NCI-H69 (cell line): Measurements from ENCODE around the gene TMEM38A.

Experiments
- DNase-seq: peaks from one replicate; lab custom pipeline; 2025; lab: John Stamatoyannopoulos, UW

The TMEM38A gene, protein sequence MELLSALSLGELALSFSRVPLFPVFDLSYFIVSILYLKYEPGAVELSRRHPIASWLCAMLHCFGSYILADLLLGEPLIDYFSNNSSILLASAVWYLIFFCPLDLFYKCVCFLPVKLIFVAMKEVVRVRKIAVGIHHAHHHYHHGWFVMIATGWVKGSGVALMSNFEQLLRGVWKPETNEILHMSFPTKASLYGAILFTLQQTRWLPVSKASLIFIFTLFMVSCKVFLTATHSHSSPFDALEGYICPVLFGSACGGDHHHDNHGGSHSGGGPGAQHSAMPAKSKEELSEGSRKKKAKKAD

DNA sequence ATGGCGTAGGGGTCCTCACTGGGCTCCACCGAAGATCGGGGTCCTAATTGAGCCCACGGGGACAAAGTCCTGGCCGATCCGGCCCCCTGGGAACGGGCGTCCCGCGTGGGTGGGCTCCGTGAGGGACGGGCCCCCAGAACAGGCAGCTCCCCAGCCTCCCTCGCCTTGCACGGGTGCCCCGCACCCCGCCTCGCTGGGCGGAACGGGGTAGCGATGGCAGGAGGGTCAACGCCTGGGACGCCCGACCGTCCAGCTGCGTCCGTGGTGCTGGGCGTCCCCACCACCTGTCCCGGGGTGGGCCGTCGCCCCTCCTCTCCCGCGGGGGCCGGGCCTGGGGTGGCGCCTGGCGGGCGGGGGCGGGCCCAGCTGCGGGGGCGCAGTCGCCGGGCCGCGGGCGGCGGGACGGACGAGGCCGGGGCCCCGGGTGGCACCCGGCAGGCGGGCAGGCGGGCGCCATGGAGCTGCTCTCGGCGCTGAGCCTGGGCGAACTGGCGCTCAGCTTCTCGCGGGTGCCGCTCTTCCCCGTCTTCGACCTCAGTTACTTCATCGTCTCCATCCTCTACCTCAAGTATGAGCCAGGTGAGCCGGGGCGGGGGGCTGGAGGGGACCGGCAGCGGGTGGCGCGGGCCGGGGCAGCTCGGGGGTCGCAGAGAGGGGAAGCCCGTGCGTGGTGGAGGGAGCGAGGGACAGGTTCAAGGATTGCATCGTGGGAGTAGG is at the start of gene TMEM38A:
Gene TMEM38A, plus strand, starts transcription at position 377 of the 717 bp plus-strand sequence. Its CDS starts 79 bp downstream, at position 456.
- DNase-seq = peak; percentile 78

DNA sequence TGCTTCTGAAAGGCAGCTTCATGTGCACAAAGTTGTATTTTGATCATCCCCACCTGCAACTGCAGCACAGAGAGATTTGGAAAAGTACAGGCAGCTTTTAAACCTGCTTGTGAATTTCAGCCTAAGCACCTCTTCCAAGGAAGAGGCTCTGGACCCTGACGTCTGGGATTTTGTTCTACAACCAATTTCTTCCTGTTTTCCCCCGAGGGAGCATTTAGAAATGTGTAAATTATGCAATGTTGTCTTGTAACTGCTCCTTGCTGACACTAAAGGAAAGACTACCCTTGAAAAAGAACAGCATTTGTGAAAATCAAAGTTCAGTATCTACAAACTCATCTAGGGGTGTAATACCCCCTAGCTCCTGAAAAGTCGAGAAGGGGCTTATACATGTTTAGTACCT is 48.3 kb upstream of the TMEM38A start:
- DNase-seq = no peak

DNA sequence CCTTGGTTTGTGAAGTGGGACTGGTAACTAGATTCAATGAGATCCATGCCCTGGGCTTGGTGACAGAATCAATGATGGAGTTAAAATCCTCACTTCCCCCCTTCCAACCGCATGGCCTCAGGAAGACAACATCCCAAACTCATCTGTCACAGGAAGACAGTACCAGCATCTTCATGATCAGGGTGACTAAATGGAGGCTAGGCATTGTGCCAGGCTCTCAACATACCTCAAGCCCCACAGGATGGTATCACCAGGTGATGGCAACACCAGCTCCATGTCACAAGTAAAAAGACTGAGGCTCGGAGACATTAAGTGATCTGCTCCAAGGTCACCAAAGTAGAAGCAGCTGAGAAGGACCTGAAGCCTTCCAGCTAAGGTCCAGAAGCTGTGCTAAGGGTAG is 47.1 kb upstream of the TMEM38A start:
- no peak for DNase-seq

DNA sequence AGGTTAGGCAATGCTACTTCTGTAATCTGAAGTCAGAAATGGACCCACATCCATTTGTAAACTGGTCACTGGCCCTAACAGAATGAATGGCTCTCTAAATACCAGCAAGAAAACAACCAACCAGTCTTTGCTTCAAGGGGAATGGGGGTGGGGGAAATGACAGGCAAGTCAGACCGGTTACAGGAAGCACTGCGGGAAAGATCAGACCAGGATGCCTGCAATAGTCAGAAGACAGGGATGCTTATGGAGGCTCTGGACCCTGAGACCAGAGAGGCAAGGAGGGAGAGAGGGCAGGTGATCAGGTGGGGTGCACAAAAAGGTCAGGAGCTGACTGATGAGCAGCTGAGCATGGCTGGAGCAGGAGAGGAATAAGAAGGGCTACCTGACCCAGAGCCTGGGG is 46.0 kb upstream of the TMEM38A start:
- DNase-seq = no peak

DNA sequence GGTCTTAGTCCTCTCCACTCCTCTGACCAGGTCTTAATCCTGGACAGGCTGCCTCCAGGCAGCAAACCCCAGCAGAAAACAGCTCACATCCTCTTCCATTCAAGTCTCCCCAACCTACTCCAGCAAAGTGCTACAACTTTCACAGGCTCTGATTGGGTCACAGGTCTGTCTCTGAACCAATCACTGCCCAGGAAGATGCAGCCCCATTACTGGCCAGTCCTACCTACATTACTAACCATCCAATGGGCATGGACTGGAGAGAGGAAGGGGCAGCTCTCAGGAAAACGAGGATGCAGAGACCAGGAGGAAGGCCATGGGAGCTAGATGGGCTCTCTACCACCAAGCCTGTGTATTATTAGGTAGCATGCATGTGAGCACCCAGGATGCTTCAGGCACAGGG is 45.1 kb upstream of the TMEM38A start:
- DNase-seq = no peak

DNA sequence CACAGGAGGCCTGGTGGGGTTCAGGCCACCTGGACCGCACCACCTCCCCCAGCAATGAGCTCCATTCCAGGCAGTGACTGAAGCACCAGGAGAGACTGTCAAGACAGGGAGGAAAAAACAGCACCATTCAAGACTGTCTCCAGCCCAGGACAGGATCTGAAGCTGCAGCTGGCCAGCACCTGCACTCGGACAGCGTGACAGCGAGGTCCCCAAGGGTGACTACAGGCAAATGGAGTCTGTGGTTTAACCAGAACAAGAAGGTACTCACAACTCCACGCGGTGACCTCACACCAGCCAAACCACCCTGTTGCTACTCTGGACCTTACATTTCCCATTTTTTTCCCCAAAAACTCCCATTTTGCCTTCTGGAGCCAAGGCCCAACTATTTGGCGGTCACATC is 42.7 kb upstream of the TMEM38A start:
- no peak for DNase-seq

DNA sequence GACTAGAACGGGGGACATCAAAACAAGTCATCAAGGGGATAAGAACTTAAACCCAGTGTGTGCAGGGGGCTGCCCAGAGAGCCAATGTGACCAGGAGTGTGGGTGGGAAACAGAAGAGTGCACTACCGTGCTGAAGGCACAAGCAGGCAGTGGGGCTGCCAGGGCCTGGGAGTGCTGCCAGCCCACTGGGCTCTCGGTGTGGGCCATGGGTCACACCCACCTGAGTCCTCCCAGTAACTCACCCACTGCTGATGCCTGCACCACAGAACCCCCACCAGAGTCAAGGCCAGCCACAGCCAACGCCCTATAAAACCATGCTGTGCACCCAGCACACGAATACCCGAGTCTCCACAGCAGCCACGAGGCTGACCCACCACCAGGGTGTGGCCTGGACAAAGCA is 41.5 kb upstream of the TMEM38A start:
- DNase-seq = no peak

DNA sequence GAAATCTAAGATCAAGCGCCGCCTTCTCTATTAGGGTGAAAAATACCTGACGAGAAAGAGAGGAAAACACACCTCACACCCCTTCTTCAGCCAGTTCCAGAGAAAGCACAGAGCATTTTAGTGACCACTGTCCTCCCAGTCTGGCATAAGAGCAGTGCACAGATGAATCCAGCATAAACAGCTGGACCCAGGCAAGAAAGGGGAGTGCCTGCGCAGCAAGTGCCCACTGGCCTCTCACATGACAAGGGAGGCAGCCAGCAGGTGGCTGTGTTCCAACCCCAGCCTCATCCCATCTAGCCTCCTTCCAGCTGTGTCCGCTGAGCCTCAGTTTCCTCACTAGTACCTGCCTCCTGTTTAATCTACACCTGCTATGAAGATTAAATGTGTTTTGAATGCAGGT is 40.9 kb upstream of the TMEM38A start:
- no peak for DNase-seq

DNA sequence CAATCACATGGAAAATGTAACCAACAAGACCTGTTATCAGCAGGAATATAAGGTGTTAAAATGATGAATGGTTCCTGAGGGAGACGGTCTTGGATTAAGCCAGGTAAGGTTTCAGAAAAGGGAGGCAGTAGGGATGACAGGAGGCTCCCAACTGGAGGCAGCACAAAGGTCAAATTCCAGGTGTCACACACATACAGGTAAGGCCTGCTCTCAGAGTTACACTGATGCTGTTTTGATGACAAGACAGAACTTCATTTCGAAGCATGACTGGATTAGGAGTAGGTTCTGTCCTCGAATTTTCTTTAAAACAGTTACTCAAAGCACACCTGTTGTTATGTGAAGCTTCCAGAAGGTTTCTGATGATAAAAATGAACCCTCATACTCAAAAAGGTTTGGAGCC is 40.4 kb upstream of the TMEM38A start:
- peak; percentile 30 for DNase-seq

DNA sequence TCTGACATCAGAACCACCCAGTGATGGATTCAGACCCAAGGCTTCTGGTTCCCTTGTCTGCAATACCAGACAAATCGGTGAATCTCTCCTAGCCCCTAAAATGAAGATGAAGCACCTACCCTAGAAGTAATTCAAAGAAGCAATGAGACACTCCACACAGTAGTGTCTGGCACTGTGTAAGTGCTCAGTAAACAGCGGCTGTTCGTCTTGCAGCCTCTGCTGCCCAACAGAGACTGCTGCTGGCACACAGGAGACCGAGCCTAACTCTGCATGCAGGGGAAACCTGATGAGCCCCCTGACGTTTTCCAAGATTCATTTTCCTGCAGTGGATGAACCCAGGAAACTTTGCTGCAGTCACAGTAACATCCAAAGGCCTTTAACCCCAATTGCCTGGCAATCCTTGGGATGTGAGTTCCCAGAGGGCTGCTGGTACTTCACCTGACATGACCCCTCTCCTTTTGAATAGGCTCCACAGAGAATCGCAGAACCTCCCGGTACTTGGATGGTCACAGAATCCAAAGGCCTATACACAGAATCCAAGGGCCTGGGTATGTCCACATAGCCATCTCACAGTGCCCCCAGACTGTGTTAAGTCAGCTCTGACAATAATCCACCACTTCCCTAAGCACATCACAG is 39.7 kb upstream of the TMEM38A start:
- DNase-seq = no peak

DNA sequence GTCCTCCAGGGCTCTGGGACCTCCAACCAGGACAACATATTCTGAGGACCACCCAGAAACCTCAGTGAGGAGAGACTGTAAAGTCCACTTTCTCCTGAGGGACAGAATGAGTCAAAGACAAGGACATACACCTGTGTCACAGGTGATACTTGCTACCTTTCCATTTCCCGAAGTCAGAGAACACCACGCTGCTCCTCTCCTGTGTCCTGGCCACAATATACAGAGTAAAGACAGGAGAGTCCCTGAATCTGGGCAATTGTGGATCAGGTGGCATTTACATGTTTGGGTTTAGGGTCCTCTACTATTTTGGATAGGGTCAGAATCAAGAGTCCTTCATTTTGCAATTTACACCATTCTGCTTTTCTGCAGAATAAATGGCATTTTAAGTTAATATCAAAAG is 37.9 kb upstream of the TMEM38A start:
- no peak for DNase-seq

DNA sequence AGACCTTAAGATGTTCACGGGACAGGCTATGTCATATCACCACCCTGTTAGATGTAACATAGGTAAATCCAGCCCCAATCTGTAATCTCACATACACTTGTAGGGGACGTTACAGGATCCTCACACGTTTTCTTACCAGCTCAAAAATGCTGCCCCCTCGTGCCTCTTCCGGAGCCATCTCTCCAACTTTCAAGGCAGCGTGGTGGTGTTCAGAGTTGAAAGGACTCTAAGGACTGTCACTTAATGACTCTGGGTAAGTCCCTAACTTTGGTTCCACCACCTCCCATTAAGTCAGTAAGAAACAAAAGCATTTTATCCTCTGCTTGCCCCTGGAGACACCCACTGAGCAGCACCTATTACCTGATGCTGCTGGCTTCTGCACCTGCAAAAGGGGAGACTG is 37.4 kb upstream of the TMEM38A start:
- DNase-seq = no peak

DNA sequence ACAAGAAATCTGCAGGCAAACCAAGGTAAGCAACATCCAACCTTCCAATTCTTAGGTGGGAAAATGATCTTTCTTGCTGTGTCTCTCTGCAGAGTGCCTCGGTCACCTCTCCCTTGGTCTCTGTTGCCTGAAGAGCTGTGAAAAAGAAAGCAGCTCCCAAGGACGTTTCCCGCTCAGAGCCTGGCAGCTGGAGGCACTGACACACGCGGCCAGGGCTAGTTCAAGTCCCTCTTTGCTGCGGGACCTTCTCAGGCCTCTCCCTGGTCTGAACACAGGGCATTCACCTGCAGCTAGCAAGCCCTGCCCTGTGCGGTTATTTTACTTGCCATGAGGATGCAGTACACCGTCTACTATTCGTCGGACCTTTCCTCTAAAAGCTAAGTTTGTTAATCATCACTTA is 36.7 kb upstream of the TMEM38A start:
- DNase-seq = no peak

DNA sequence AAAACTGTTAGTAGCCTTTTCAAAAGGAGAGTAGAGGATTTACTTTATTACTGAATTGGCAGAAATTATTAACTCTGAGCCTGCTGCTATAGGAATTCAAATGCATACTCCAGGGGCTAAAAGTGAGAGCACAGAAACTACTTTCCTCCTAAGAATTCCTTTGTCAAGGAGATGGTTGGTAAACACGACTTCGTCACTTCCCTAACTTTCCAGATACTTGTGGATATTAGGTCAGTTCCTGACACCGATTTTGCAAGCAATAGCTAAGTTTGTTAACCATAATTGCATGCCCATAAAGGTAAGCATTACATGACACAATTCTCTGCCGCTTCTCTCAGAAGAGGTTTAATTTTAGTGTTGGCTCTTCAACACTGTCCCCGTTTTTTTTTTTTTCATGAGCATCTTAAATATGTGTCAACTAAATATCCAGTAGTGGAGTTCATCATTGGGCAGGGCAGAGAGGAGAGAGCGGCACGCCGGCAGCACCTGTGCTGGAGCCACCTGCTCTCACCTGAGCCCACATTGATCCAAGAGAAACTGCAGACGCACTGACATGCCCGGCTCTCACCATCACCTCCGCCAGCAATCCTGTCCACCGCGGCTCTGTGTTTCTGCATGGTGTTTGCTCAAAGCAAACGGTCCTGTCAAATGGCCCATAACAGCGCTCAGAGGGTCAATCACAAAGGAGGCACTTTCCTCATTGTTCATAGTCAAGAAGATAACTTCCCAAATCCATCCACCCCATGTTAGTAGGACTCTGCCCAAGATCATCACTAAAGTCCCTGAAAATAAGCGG is 35.6 kb upstream of the TMEM38A start:
- no peak for DNase-seq

DNA sequence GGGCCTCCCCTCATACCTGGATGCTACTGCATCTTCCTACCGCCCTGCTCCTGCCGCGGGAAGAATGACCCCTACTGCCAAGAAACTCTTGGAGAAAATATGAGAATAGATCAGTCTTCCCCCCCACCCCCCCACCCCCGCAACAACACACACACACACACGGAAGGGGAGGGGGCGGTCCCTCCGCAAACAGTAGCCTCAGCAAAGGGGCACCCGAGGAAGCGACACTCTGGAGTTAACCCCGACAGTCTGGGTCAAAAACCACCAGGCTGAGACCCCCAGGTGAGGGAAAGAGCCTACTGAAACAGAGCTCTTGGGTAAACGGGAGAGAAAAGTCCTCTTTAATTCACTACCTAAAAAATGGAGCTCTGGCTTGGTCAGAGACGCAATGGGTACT is 34.1 kb upstream of the TMEM38A start:
- no peak for DNase-seq

DNA sequence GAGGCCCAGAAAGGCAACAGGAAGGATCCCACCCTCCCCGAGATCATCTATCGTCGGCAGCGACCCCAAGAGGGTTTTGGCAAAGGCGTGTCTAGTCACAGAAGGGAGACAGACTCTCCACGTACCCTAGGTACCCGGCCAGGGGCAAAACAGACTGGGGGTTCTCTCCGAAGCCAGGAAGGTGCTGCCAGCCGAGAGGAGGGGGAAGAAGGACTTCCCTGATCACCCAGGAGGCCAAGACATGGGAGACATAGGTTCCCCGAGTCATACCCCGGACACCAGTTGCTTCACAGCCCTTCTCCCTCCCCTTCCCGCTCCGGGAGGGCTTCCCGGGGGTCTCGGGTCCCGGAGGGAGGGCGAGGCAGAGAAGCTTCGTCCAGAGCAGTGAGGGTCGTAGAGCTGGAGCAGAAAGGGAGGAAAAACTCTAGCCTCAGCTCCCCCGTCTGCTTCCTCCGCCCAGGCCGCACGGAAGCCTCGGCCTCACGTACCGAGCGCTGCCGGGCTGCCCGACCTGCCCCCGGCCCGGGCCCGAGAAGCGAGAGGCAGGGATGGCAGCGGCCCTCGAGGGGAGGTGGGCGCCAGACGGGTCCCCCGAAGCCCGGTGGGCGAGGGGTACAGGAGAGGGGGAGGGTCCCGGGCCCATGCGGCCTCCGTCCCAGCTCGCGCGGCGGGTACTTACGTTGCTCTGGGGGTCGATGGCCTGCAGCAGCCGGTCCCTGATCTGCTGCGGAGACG is 33.6 kb upstream of the TMEM38A start:
- DNase-seq = peak; percentile 28

DNA sequence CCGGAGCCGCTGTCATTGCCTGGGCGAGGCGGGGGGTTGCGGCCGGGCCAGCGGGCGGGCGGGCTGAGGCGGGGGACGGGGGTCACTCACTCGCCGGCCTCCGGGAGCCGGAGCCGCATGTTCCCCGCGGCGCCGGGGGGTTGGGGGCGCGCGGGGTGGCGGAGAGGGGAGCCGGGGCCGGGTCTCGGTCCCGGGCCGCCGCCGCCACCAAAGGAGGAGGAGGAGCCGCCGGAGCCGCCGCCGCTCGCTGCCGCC is 33.1 kb upstream of the TMEM38A start:
- DNase-seq = no peak

DNA sequence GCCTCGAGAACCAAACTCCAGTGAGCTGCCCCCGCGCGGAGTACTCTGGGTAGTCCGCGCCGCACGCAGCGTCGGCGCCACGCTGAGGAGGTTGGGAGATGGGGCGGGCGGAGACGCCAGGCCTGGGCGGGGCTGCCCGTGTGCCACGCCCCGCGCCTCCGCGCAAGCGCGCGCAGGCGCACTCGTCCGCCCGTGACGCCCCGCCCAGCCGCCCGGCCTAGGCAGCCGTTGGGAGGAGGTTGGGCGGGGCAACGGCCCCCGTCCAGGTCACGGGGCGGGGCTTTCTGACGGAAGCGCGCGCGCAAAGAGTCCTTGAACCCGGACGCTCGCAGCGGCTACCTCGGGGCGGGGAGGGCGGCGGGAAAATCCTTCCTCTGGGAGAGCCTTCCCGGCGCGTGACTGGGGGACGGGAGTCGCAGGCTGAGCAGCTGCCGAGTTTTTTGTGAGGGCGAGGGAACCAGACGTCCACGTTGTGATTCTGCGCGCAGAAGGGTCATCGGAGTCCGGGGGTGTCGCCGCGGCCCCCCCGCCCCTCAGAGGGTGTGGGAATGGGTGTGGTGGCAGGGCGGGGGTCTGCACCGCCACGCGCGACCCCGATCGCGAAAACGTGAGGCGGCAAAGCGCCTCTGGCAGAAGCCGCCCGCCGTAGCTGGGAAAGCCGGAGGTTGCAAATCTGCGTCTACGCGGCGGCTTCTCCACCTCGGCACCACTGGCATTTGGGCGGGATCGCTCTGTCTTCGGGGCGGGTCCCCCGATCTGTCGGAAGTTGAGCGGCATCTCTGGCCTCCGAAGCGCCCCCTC is 32.6 kb upstream of the TMEM38A start, which contains the start of gene MED26:
Gene MED26, minus strand, starts transcription at position 22 of the 801 bp plus-strand sequence. CDS start 261 bp downstream, outside the sequence.
- peak; percentile 100 for DNase-seq

DNA sequence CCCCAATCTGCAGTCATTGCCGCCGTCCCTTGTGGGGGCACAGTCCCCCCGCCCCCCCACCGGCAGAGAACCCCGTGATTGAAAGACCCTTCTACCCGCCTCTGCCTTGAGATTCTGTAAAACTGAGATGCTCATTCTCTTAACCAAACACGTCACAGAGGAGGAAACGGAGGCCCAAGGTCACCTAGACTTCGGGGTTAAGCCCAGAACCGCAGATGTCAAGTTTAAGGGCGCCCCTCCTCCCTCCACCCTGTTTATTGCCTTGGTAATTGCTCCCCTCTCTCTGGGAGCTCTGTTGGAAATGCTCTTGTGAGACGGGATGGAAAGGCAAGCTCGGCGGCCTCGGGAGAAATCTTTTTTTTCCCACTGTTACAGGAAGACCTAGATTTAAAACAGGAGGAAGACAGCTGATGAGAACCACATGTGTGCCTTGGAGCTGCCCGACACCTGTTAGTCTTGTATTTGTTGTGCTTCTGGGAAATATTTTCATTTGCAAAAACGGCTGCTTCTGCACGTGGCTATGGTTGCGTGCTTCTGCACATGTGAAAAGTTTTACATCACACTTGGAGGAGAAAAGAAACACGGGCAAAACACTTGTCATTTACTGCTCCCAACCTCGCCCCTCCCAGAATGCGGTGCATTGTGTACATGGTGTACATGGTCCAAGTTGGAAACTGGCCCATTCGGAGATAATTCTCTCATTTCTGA is 31.8 kb upstream of the TMEM38A start:
- peak; percentile 63 for DNase-seq

DNA sequence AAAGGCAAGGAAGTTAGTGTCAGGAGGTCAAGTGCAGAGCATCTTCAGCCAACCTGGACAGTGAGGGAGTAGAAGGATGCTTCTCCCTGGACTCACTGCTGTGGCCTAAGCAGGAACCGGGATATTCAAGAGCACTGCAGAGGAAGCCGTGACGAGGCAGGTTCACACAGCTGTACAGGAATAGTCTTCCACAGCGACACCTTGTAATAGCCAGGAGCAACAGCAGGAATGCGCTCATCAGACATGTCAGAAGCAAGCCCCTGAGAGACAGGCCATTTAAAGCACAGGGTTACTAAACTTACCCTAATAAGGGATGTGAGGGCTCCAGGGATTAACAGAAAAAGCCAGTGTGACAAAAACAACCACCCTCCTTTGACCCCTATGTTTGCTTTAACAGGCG is 29.5 kb upstream of the TMEM38A start:
- DNase-seq = no peak
